Stimulated activated CD8-positive, alpha-beta memory T cell treated with anti-CD3 and anti-CD28 coated beads, Interleukin-7, amount 100 ng/mL, for 4 hours (primary cell): ENCODE measurements around the gene FBXW12.

Experiments
- DNase-seq, 2 donors: peaks; one replicate each; pipeline ENCODE4 v3.0.0-alpha.2; 2020; ENCODE audit warnings: low read depth in 2 of 2

Gene FBXW12

DNA sequence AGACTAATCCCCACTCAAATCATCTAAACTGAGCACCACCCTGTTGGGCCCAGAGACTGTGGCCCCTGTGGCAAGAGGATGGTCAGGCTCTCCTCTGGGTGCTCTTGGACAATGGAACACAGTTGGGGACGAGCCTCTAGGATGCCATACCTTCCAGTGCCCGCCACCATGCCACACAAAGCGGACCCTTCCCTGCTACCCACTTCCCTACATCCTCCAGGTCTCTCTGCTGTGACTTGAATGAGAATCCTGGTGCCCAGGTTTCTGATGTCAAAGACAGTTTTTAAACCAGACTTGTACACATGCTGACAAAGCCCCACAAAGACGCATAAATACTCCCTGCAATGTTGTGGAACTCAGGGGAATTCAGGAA is 63.2 kb downstream of the FBXW12 start:
- no peak for DNase-seq

DNA sequence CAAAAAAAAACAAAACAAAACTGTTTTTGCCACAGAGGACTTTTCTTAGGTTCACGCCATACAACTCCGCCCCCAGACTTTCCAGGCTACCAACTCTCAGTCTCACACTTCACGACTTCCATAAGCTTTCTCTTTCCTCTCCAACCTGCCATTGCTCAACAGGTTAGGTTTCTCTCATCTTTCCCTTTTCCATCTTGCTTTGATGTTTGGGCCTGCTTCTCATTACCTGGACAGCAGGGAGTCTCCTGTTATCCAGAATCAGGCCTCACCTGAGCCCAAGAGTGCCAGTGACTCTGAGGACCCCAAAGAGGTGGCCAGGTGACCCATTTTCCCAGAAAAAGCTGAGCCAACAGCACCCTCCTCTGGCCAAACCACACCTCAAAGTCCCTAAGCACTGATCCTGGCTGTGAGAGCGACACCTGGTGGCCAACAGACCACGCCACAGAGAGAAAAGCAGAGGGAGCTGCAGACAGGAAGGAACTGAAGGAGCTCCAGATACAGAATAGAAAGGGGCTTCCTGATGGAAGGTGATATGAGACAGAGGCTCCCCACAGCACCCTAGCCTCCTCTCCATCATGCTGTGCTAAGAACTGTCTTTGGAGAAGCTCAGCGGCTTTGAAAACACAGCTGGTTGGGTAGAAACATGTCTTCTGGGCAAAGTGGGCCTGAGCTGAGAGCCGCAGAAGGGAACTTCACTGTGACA is 63.9 kb downstream of the FBXW12 start:
- peak; percentile 70 to 74 for DNase-seq

DNA sequence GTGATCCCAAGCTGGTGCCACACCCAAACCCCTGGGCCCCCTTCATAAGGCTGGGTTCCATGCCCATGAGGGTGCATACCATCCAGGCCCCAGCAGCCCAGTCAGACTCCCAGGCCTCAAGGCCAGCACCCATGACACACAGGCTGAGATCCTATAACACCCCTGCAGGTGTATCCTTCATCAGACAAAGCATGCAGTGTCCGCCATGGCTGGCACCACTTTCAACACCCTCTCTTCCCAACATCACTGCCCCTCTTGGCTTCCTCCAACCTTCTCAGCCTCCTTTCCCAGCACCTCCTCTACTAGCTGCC is 64.4 kb downstream of the FBXW12 start:
- no peak for DNase-seq

DNA sequence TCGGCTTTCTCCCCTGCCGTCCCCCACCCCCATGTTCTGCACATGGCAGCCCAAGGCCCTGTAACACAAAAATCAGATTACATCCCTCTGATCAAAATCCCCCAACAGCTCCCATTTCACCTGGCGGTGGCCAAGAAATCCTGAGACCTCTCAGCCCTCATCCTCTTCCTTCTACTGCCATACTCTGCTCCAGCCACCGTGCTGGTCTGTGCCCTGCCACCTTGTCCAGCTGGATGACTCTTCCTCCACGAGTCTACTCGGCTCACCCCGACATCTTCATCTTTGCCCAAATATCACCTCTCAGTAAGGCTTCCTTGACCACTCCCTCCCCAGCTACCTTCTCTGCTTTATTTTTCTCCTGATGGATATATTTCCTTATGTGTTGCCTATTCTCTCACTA is 64.8 kb downstream of the FBXW12 start:
- no peak for DNase-seq

DNA sequence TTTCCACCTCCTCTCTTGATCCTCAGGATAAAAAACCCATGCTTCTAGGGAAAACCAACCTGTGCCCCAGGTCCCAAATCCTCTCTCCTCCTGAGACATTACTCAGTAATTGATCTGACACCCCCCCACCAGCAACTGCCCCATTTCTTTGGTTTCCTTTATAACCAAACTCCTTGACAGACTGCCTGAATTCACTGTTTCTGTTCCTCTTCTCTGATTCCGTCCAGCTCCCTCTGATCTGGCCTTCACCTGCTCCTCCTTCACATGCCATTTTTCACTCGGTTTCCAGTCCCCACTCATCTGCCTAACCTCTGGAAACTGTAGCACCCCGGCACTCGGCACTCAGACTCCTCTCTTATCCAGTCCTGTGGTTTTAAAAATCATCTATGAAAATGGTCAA is 65.8 kb downstream of the FBXW12 start:
- no peak for DNase-seq

DNA sequence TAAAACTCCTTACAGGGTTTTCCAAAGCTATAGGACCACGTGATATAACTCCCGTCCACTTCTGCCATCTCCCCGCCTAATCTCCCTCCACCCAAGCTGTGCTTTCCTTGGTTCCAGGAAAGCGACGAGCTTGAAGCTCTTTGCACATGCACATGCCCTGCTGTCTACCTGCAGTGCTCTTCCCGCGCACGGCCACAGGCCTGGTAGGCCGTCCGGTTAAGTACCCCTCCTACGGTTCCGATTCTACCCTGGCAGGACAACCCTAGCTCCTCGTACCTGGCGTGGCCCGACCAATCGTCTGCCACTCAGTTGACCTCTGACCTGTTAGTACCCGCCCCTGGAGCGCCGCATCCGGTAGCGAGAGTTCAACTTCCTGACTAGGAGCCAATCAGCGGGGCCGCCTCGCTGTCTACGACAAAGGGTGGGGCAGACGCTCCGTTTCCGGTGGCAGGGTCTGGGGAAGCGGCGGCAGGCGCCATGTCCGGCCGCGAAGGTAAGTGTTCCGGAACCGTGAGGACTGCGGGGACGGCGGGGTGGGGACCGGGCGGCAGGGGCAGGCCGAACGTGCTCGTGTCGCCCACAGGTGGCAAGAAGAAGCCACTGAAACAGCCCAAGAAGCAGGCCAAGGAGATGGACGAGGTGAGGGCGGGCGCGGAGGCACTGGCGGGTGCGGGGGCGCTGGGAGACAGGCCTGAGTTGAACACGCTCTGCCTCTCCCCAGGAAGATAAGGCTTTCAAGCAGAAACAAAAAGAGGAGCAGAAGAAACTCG is 68.0 kb downstream of the FBXW12 start, which contains the start of the genes CCDC51 and TMA7:
TSS of gene CCDC51 (minus strand) at position 300 of the 770 bp plus-strand sequence. CDS start 4,991 bp downstream, outside the sequence.
TSS of gene TMA7 (plus strand) at position 438 of the 770 bp plus-strand sequence. CDS start at position 478, 40 bp downstream.
- DNase-seq: peak; percentile 97 to 98

DNA sequence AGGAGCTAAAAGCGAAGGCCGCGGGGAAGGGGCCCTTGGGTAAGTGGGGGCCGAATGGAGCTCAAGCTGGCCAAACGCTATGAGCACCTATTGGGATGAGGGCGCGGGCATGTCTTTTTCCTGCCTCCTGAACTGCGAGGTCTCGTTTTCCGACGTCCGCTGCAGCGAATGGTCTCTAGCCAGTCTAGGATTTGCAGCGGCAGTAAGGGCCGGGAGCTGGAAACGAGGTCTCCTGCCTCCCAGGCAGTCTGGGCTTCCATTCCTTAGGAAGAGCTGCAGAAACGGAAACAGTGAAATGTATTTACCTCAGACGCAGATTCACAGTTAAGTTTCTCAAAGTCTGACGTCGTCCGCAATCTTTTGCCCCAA is 68.6 kb downstream of the FBXW12 start:
- DNase-seq: no peak

DNA sequence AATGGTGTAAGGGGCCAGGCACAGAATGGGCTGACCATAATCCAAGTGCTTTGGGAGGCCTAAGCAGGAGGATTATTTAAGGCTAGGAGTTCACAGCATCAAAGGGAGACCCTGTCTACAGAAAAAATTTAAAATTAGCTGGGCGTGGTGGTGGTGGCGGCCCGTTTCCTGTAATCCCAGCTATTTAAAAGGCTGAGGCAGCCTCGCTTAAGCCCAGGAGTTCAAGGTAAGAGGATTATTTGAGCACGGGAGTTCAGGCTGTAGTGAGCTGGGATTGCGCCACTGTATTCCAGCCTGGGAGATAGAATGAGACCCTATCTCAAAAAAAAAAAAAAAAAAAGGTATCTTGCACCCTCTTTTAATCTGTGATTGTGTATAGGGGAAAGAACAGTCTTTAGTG is 69.9 kb downstream of the FBXW12 start:
- no peak for DNase-seq
